Mesothelial cell of epicardium (in vitro differentiated cells): ENCODE measurements around the gene SETD7. TPM values are rescaled to one million over a fixed set of nuclear protein-coding genes. Genes with fewer than 3 reads are reported as not detected.

Source experiments
- DNase-seq, 2 experiments: peaks; one replicate each; pipeline ENCODE4 v3.0.0; 2021; ENCODE audit warnings: low spot score in 2 of 2; ENCODE audit not compliant: unreplicated experiment in 2 of 2
- H3K27ac Mint-ChIP-seq: 2 replicates; pipeline ENCODE4 v1.8.0; 2021; ENCODE audit warnings: mixed read lengths
- H3K27me3 Mint-ChIP-seq: 2 replicates; pipeline ENCODE4 v1.8.0; 2021; ENCODE audit warnings: low read depth, mixed read lengths
- H3K36me3 Mint-ChIP-seq: 2 replicates; pipeline ENCODE4 v1.8.0; 2021; ENCODE audit warnings: mixed read lengths
- H3K4me1 Mint-ChIP-seq: 2 replicates; pipeline ENCODE4 v1.8.0; 2021; ENCODE audit warnings: mixed read lengths
- H3K4me3 Mint-ChIP-seq: 2 replicates; pipeline ENCODE4 v1.8.0; 2021; ENCODE audit warnings: mild to moderate bottlenecking, moderate library complexity, mixed read lengths
- H3K9me3 Mint-ChIP-seq: 2 replicates; pipeline ENCODE4 v1.8.0; 2021; ENCODE audit warnings: mixed read lengths
- CTCF ChIP-seq: fragments of 200-600 bp; sonication (generic); IDR thresholded peaks from one replicate; pipeline ENCODE4 v1.5.0; 2021; ENCODE audit warnings: antibody characterized with exemption; ENCODE audit not compliant: unreplicated experiment
- total RNA-seq: library from RNA; stranded (reverse); gene quantifications from 3 replicates; pipeline ENCODE4 v1.2.1, GENCODE V29; 2021

Gene SETD7
- total RNA-seq, 1 donor from 2014 or later: 18.0 TPM

GRCh38 chr4:139594591-139595185 lies 38.7 kb upstream of the SETD7 start:
- no peak for DNase-seq
- Mint-ChIP-seq H3K4me1 (peaks cover 21% of the 10 kb centered on the region), H3K4me3 (no peak overlapping the region), H3K27ac (no peak overlapping the region), H3K9me3 (peaks cover 2% of the 10 kb centered on the region), H3K27me3 (no peaks in the 10 kb centered on the region), H3K36me3 (no peaks in the 10 kb centered on the region)
- no peak for TF ChIP-seq CTCF

- Mint-ChIP-seq H3K36me3 (no peaks in the 10 kb centered on the region), H3K4me1 (peaks cover 21% of the 10 kb centered on the region), H3K9me3 (no peaks in the 10 kb centered on the region), H3K27ac (no peak overlapping the region), H3K4me3 (no peak overlapping the region), H3K27me3 (no peaks in the 10 kb centered on the region)
- TF ChIP-seq CTCF: no peak
- no peak for DNase-seq
Observed at GRCh38 chr4:139593091-139593564, 37.1 kb upstream of the SETD7 start.

- H3K4me1 Mint-ChIP-seq: peaks cover 4% of the 10 kb centered on the region
- H3K36me3 Mint-ChIP-seq: no peaks in the 10 kb centered on the region
- no peaks in the 10 kb centered on the region for H3K27me3 Mint-ChIP-seq
- TF ChIP-seq CTCF: no peak
- H3K4me3 Mint-ChIP-seq: no peak overlapping the region
- DNase-seq: no peak
- no peak overlapping the region for H3K27ac Mint-ChIP-seq
- H3K9me3 Mint-ChIP-seq: no peaks in the 10 kb centered on the region
Observed at GRCh38 chr4:139589336-139590018, 33.5 kb upstream of the SETD7 start.

- Mint-ChIP-seq H3K36me3 (no peaks in the 10 kb centered on the region), H3K9me3 (no peaks in the 10 kb centered on the region), H3K27ac (no peak overlapping the region), H3K27me3 (no peaks in the 10 kb centered on the region), H3K4me1 (peaks cover 4% of the 10 kb centered on the region), H3K4me3 (no peak overlapping the region)
- DNase-seq: no peak
- no peak for TF ChIP-seq CTCF
Observed at GRCh38 chr4:139587446-139587845, 31.4 kb upstream of the SETD7 start.

GRCh38 chr4:139585473-139585872 lies 29.5 kb upstream of the SETD7 start:
- H3K4me1 Mint-ChIP-seq: peaks cover 21% of the 10 kb centered on the region
- no peak for TF ChIP-seq CTCF
- H3K27ac Mint-ChIP-seq: no peak overlapping the region
- no peaks in the 10 kb centered on the region for H3K27me3 Mint-ChIP-seq
- no peaks in the 10 kb centered on the region for H3K9me3 Mint-ChIP-seq
- no peak overlapping the region for H3K4me3 Mint-ChIP-seq
- H3K36me3 Mint-ChIP-seq: no peaks in the 10 kb centered on the region
- no peak for DNase-seq
